Spinal cord (tissue), 10 donors: ENCODE data around the gene DPT. TPM values are rescaled to one million over a fixed set of nuclear protein-coding genes. Genes with fewer than 3 reads are reported as not detected.

ENCODE experiments used
- DNase-seq, 6 donors: peaks; one replicate each; pipeline versions ENCODE4 v3.0.0 to v3.0.0-alpha.2; 2013 to 2015; ENCODE audit warnings: low spot score in 6 of 6, low read depth in 4 of 6
- H3K27ac ChIP-seq: one replicate; pipeline ENCODE4 v1.5.1; 2013; ENCODE audit warnings: low read depth, low read length, control low read depth
- H3K27me3 ChIP-seq: one replicate; pipeline ENCODE4 v1.6.1; 2013; ENCODE audit warnings: low read length; ENCODE audit not compliant: control insufficient read depth, insufficient read depth
- H3K36me3 ChIP-seq: one replicate; pipeline ENCODE4 v1.6.1; 2013; ENCODE audit warnings: low read length; ENCODE audit not compliant: control insufficient read depth, insufficient read depth
- H3K4me1 ChIP-seq: one replicate; pipeline ENCODE4 v1.6.1; 2013; ENCODE audit warnings: low read length; ENCODE audit not compliant: control insufficient read depth, insufficient read depth
- H3K4me3 ChIP-seq: one replicate; pipeline ENCODE4 v1.5.1; 2013; ENCODE audit warnings: low read depth, low read length, control low read depth
- H3K9me3 ChIP-seq: one replicate; pipeline ENCODE4 v1.6.1; 2013; ENCODE audit warnings: low read length; ENCODE audit not compliant: control insufficient read depth, insufficient read depth
- WGBS: methylation state at CpG from one replicate; pipeline ENCODE4 v1.1.5; 2013; ENCODE audit warnings: missing lambda C conversion rate; ENCODE audit not compliant: insufficient coverage; 5-methylcytosine and 5-hydroxymethylcytosine counted together
- polyA plus RNA-seq, 2 donors: library from polyadenylated mRNA; unstranded; fragments of 120-200 nt; gene quantifications; one replicate each; pipeline ENCODE4 v1.2.1, GENCODE V29; 2013; ENCODE audit not compliant: insufficient read length in 2 of 2
- total RNA-seq, 2 donors: library from RNA; depleted of rRNA in 1 of 2; stranded (reverse); fragments of 120-200 nt in 1 of 2; fragments of >200 nt in 1 of 2; gene quantifications; one replicate each; pipeline versions ENCODE4 v1.2.3 to v1.2.4, GENCODE V29; 2013 to 2014
- donor health status: healthy.

Gene DPT
- total and polyA plus RNA-seq, 4 donors = 1.6 to 14.4 (median 7.4) TPM

- H3K9me3 ChIP-seq = no peaks in the 10 kb centered on the region
- DNase-seq = peak in 2 of 6 donors; percentile 10 to 65
- no peak overlapping the region for H3K27ac ChIP-seq
- 43% methylated on average over 5 of the region's 9 CpGs for WGBS
- no peaks in the 10 kb centered on the region for H3K36me3 ChIP-seq
- no peaks in the 10 kb centered on the region for H3K27me3 ChIP-seq
- no peak overlapping the region for H3K4me3 ChIP-seq
- H3K4me1 ChIP-seq = no peaks in the 10 kb centered on the region
Observed at GRCh38 chr1:168709405-168710363, 19.3 kb downstream of the DPT start.

- H3K4me3 ChIP-seq = no peak overlapping the region
- no peaks in the 10 kb centered on the region for H3K36me3 ChIP-seq
- H3K4me1 ChIP-seq = no peaks in the 10 kb centered on the region
- WGBS = no CpG with 5 or more reads among the region's 1 CpG
- no peaks in the 10 kb centered on the region for H3K27me3 ChIP-seq
- DNase-seq = no peak
- no peaks in the 10 kb centered on the region for H3K9me3 ChIP-seq
- H3K27ac ChIP-seq = no peak overlapping the region
Observed at GRCh38 chr1:168708698-168709404, 20.2 kb downstream of the DPT start.

- Histone ChIP-seq H3K4me3 (no peak overlapping the region), H3K9me3 (no peaks in the 10 kb centered on the region), H3K4me1 (no peaks in the 10 kb centered on the region), H3K27ac (no peak overlapping the region), H3K27me3 (no peaks in the 10 kb centered on the region), H3K36me3 (no peaks in the 10 kb centered on the region)
- no peak for DNase-seq
- WGBS = 89% methylated on average over 2 of the region's 3 CpGs
Observed at GRCh38 chr1:168706391-168706992, 22.5 kb downstream of the DPT start.

DNA sequence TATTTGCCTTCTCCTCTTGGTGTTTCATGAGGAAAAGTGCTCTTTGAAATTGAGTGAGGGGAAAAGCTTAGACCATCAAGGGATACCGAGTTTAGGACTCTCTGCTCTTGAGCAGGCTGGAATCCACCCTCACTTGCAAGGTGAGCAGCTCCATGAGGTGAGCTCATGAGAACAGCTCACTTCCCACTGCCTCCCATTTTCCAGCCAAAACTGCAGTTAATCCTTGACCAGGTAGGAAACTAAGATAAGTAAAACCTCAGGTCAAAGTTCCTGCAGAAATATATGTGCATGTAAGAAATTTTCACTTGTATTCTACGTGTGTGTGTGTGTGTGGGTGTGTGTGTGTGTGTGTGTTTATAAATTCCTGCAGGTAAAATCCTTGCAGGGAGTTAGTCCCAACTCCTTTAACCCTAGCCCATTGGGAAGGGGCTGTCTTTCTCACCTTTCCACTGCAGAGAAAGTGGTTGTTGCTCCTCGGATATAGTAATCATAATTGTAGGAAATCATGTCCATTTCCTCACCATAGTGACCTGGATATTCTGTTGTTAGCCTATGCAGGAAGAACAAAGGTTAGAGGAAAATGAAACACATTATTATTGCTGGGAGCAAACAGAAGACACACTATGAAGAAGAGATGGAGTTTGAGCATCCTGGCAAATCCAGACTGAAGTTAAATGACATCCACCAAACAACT is 28.3 kb downstream of the DPT start:
- Histone ChIP-seq H3K27ac (no peak overlapping the region), H3K4me3 (no peak overlapping the region), H3K4me1 (no peaks in the 10 kb centered on the region), H3K27me3 (no peaks in the 10 kb centered on the region), H3K9me3 (no peaks in the 10 kb centered on the region), H3K36me3 (no peaks in the 10 kb centered on the region)
- WGBS = 80% methylated on average over 1 of the region's 3 CpGs
- no peak for DNase-seq

GRCh38 chr1:168698453-168698852 is 30.6 kb downstream of the DPT start:
- no peak overlapping the region for H3K27ac ChIP-seq
- DNase-seq = no peak
- H3K36me3 ChIP-seq = no peaks in the 10 kb centered on the region
- WGBS = 92% methylated on average over 1 of the region's 1 CpG
- H3K4me1 ChIP-seq = no peaks in the 10 kb centered on the region
- no peak overlapping the region for H3K4me3 ChIP-seq
- no peaks in the 10 kb centered on the region for H3K27me3 ChIP-seq
- no peaks in the 10 kb centered on the region for H3K9me3 ChIP-seq

DNA sequence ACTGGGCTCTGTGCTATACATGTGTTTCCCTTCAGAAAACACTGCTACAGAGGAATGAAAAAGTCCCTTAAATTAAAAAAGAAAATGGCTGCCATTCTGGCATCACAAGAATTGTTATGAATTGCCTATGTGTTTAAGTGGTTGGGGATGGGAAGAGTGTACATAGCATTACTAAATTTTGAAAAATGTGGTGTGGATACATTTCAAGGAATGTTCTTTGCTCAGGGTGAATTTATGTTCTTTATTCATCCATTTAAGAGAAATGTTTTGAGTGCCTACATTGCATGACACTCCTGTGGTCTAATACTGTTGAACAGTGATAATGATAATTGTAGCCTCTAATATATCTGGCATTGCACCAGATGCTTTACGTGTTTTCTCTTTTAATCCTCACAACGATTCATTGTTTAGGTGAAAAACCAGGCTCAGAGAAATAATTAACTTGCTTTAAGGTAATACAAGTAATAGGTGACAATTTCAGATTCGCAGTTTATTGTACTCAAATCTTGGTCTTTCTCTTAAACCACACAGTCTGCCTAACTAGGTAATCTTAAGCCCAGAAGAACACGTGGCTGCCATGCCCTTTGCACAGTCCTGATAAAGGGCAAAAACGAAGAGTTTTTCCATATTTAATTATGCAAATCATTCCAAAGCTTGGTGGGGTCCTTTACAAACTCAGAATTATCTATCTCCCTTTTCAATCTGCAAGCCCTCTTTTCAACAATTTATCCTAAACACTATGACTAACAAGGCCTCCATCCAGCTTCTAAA is 31.5 kb downstream of the DPT start:
- WGBS = 73% methylated on average over 3 of the region's 5 CpGs
- no peaks in the 10 kb centered on the region for H3K9me3 ChIP-seq
- H3K27ac ChIP-seq = no peak overlapping the region
- peak in 1 of 6 donors; percentile 30 for DNase-seq
- no peaks in the 10 kb centered on the region for H3K27me3 ChIP-seq
- H3K36me3 ChIP-seq = no peaks in the 10 kb centered on the region
- H3K4me3 ChIP-seq = no peak overlapping the region
- no peaks in the 10 kb centered on the region for H3K4me1 ChIP-seq

GRCh38 chr1:168696125-168696760 is 32.8 kb downstream of the DPT start:
- WGBS = 68% methylated on average over 4 of the region's 7 CpGs
- H3K9me3 ChIP-seq = no peaks in the 10 kb centered on the region
- no peaks in the 10 kb centered on the region for H3K36me3 ChIP-seq
- peak in 1 of 6 donors; percentile 76 for DNase-seq
- no peaks in the 10 kb centered on the region for H3K4me1 ChIP-seq
- H3K27me3 ChIP-seq = no peaks in the 10 kb centered on the region
- no peak overlapping the region for H3K4me3 ChIP-seq
- no peak overlapping the region for H3K27ac ChIP-seq

- Histone ChIP-seq H3K4me3 (no peak overlapping the region), H3K27me3 (no peaks in the 10 kb centered on the region), H3K4me1 (no peaks in the 10 kb centered on the region), H3K27ac (no peak overlapping the region), H3K36me3 (no peaks in the 10 kb centered on the region), H3K9me3 (no peaks in the 10 kb centered on the region)
- DNase-seq = no peak
- 100% methylated on average over 1 of the region's 2 CpGs for WGBS
Observed at GRCh38 chr1:168693872-168694238, 35.2 kb downstream of the DPT start.
